Activated CD8-positive, alpha-beta memory T cell treated with anti-CD3 and anti-CD28 coated beads, Interleukin-2, amount 50 U/mL, for 1 hour (primary cell): ENCODE measurements around the gene PLBD2.

Experiments used
- DNase-seq: peaks from one replicate; pipeline ENCODE4 v3.0.0-alpha.2; 2020; ENCODE audit errors: extremely low read depth

PLBD2 gene

DNA sequence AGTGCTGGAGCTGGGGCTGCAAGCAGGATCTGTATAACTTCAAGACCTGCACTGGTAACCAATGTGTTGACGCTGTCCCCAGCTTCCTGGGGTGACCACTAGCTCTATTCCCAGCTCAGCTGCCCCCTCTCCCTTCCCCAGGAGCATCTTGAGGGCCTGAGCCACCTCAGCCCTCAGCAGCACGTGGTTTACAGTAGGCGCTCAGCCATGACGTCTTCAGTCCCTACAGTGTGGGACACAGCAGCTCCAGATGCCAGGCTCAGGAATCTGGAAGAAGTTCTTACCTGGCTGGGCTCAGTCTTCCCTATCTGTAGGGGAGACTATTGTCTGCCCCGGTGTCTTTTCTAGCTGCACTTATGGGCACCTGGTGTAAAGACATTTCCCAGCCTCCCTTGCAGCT is 36.7 kb downstream of the PLBD2 start:
- DNase-seq: no peak

GRCh38 chr12:113396200-113396599 is 37.8 kb downstream of the PLBD2 start:
- no peak for DNase-seq

DNA sequence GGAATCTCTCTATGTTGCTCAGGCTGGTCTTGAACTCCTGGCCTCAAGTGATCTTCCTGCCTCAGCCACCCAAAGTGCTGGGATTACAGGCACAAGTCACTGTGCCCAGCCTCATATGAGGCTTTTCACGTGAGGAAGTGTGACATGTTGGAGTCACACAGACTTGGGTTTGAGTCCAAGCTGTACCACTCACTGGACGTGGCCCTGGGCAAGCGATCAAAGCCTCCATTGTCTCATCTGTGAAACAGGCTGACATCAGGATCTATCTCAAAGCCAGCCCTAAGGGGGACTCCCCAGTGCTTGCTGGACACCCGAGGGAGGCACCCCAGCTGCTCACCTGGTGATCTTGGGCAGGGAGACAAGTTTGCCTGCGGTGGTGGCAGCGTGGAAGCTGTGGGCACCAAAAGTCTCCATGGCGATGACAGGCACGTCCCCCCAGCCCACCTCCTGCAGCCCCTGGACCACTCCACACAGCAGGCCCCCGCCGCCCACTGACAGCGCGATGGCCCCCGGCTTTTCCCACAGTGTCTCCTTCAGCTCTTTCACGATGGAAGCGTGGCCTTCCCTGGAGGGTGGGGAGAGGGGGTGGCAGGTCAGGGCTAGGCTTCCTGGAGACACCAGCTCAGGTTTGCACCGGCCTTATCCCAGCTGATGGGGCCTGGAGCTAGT is 38.6 kb downstream of the PLBD2 start:
- no peak for DNase-seq

- no peak for DNase-seq
Measured at GRCh38 chr12:113397497-113398197, 39.3 kb downstream of the PLBD2 start.

- no peak for DNase-seq
Measured at GRCh38 chr12:113398346-113399290, 40.2 kb downstream of the PLBD2 start.

DNA sequence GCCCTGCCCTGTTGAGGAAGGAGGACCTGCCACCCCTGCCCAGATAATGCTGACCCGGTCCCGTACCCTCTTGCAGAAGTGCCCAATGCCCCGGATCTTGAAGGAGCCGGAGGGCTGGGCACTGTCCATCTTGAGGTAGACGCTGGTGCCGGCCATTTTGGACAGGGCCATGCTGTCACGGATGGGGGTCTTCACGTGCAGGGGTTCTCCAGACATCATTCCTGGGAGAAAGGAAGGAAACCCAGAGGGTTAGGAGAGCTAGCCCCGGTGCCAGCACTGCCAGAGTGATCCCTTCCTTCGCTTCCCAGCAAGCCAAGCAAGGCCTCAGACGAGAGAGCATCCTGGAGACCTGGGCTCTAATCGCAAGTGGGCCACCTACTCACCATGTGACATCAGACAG is 41.1 kb downstream of the PLBD2 start:
- no peak for DNase-seq

DNA sequence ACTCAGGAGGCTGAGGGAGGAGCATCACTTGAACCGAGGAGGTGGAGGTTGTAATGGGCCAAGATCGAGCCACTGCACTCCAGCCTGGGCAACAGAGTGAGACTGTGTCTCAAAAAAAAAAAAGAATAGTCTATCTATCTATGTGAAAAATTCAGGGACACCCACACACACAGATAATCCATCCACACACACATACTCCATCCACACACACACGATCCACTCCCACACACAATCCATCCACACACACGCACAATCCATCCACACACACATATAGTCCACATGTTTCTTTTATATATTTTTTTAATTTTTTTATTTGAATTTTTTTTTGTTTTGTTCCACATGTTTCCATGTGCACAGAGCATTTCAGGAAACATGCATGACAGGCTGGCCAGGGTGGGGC is 42.0 kb downstream of the PLBD2 start:
- DNase-seq: no peak

DNA sequence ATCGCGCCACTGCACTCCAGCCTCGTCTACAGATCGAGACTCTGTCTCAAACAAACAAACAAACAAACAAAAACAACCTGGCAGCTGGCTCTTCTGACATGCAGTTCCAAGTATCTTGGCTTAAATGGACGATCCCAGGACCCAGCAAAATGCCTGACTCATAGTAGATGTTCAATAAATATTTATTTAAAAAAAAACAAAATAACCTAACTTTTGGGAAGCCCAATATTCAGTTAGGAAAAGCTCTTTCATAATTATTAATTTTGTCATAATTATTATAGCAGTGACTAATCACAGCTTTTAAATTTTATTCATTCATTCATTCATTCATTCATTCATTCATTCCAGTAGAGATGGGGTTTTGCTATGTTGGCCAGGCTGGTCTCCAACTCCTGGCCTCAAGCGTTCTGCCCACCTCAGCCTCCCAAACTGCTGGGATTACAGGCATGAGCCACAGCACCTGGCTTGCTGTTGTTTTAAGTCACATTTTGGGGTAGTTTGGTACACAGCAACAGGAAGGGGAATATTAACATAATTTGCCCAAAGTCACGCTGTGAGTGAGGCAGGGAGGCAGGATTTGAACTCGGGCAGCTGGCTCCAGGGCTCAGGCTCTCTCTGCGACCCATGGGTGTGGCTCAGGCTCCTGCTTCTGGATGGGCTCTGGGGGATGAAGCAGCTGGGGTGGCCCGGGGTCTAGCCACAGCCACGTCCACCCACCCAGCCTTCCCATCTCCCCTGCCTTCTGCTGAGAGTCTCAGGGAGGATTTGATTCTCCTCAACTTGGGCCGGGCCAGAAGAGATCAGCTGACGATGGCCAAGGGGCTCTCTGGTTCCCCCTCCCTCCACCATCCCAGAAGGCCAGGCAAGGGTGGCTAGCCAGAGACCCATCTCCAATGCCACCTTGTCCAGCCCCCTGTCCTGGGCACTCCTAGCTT is 42.9 kb downstream of the PLBD2 start:
- DNase-seq: no peak

- no peak for DNase-seq
Measured at GRCh38 chr12:113402586-113403260, 44.3 kb downstream of the PLBD2 start.

GRCh38 chr12:113403435-113404415 is 45.3 kb downstream of the PLBD2 start, which contains the start of gene SDS:
Gene SDS, minus strand, starts transcription at chr12:113403887. Its CDS starts 4,179 bp downstream, at chr12:113399708.
- no peak for DNase-seq

DNA sequence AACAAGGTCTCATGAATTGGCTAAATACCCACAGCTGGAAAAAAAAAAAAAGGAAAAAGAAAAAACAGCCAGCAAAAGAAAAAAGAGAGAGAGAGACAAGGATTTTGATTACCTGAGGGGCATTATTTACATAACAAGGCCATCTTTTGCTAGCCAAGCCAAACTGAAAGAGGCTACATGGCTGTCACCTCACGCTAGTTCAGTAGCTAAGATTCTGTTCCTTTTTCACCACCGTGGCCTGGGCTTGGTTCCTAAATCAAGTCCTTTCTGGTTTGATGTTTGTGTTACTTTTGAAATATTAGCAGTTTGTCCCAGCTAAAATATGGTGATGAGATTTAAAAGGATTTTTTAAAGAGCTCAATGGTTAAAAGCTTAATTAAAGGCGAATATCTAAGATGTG is 47.3 kb downstream of the PLBD2 start:
- no peak for DNase-seq

GRCh38 chr12:113407931-113408600 is 49.7 kb downstream of the PLBD2 start:
- DNase-seq: no peak

GRCh38 chr12:113408756-113409298 is 50.4 kb downstream of the PLBD2 start:
- DNase-seq: no peak

- DNase-seq: no peak
Measured at GRCh38 chr12:113409462-113410124, 51.2 kb downstream of the PLBD2 start.

DNA sequence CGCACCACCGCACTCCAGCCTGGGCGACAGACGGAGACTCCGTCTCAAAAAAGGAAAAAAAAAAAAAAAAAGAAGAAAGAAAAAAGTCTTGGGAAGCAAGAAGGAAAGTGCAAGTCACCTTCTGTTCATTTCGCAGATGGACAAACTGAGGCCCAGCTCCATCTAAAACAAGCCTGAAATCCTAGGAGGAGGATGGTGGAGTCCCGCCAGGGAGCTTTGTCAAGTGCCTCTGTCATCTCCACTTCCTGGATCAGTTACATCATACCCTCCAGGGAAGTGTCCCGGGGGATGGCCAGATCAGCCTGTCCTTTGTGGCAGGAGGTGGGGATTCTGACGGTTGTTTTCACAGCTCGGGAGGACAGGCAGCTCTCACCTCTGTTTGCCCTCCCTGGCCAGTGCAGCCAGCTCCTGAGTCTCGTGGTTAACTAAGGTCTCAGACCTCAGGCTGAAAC is 55.1 kb downstream of the PLBD2 start:
- DNase-seq: no peak

- no peak for DNase-seq
Measured at GRCh38 chr12:113414519-113415038, 56.2 kb downstream of the PLBD2 start.

DNA sequence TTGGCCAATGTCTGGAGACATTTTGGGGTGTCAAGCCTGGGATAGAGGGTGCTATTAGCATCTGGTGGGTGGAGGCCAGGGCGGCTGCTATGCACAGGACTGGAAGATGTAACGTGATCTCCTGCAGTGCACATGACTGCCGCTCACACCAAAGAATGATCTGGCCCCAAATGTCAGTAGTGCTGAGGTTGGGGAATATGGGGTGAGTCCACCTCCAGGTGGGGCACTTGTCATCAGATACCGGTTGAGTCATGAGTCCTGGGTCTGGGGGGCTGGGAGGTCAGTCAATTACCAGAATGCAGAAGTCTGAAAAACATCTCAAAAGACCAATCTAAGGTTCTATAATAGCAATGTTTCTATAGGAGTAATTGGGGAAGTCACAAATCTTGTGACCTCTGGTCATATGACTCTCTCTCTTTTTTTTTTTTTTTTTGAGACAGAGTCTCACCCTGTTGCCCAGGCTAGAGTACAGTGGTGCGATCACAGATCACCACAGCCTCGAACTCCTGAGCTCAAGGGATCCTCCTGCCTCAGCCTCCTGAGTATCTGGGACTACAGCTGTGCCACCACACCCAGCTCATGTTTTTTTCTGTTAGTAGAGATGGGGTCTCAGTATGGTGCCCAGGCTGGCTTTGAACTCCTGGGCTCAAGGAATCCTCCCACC is 57.8 kb downstream of the PLBD2 start:
- no peak for DNase-seq
